IMR-90 (cell line): ENCODE data around the gene ZBTB38. TPM values are rescaled to one million over a fixed set of nuclear protein-coding genes. Genes with fewer than 3 reads are reported as not detected.

ENCODE experiments used
- ATAC-seq: fragments of 200-7000 bp; cut with Tn5 transposase; 2 replicates; pipeline ENCODE4 v1.9.1; 2020; ENCODE audit warnings: low read depth, mild to moderate bottlenecking, moderate library complexity
- BruUV-seq: library from RNA; stranded (reverse); fragments of 400-500 nt; replicated peaks from 2 replicates; lab custom pipeline; 2021; lab: Mats Ljungman, UMichigan
- CTCF ChIA-PET: fragments of 300-600 bp; formaldehyde crosslinking; extraction: SDS; loops from one replicate; lab custom pipeline; 2021; ENCODE audit warnings: antibody characterized with exemption; lab: Yijun Ruan, JAX
- POLR2A ChIA-PET: fragments of 300-600 bp; sonication (Branson Sonifier 250); formaldehyde crosslinking; loops from one replicate; lab custom pipeline; 2022; ENCODE audit warnings: antibody characterized with exemption; ENCODE audit not compliant: unreplicated experiment; lab: Charles Lee
- DNase-seq: peaks from one replicate; pipeline ENCODE4 v3.0.0; 2013
- H2AFZ ChIP-seq: replicated peaks from 2 replicates; pipeline ENCODE3; 2013; ENCODE audit warnings: low read length, mild to moderate bottlenecking; ENCODE audit not compliant: poor library complexity
- H2AK5ac ChIP-seq: 2 replicates; pipeline ENCODE4 v1.6.1; 2013; ENCODE audit warnings: low read depth, low read length, inconsistent platforms
- H2AK9ac ChIP-seq: replicated peaks from 2 replicates; pipeline ENCODE3; 2013; ENCODE audit warnings: mild to moderate bottlenecking, low read depth, low read length, moderate library complexity; ENCODE audit not compliant: poor library complexity
- H2BK120ac ChIP-seq: 2 replicates; pipeline ENCODE4 v1.6.1; 2013; ENCODE audit warnings: low read depth, low read length, inconsistent platforms
- H2BK15ac ChIP-seq: 3 replicates; pipeline ENCODE4 v1.6.1; 2013; ENCODE audit warnings: low read depth, low read length, inconsistent platforms
- H2BK20ac ChIP-seq: 2 replicates; pipeline ENCODE4 v1.6.1; 2013; ENCODE audit warnings: low read depth, mild to moderate bottlenecking, inconsistent platforms, low read length, moderate library complexity
- H2BK5ac ChIP-seq: 2 replicates; pipeline ENCODE4 v1.6.1; 2013; ENCODE audit warnings: mild to moderate bottlenecking, low read depth, low read length, inconsistent platforms; ENCODE audit not compliant: poor library complexity, severe bottlenecking
- H3K14ac ChIP-seq: replicated peaks from 2 replicates; pipeline ENCODE4 v1.6.1; 2013; ENCODE audit warnings: low read depth, low read length, inconsistent platforms
- H3K18ac ChIP-seq: 2 replicates; pipeline ENCODE4 v1.6.1; 2013; ENCODE audit warnings: low read depth, low read length, control low read depth
- H3K23ac ChIP-seq: 2 replicates; pipeline ENCODE4 v1.6.1; 2013; ENCODE audit warnings: low read depth, low read length, inconsistent platforms
- H3K27ac ChIP-seq: 2 replicates; pipeline ENCODE4 v1.5.1; 2013; ENCODE audit warnings: mild to moderate bottlenecking, control low read depth, low read length; ENCODE audit not compliant: insufficient read depth
- H3K27me3 ChIP-seq: 2 replicates; pipeline ENCODE4 v1.6.1; 2013; ENCODE audit warnings: low read length; ENCODE audit not compliant: control insufficient read depth, insufficient read depth
- H3K36me3 ChIP-seq: 2 replicates; pipeline ENCODE4 v1.6.1; 2013; ENCODE audit warnings: low read length, mixed read lengths; ENCODE audit not compliant: control insufficient read depth, insufficient read depth
- H3K4ac ChIP-seq: 2 replicates; pipeline ENCODE4 v1.6.1; 2013; ENCODE audit warnings: low read depth, low read length, inconsistent platforms
- H3K4me1 ChIP-seq: 2 replicates; pipeline ENCODE4 v1.6.1; 2013; ENCODE audit warnings: low read length, mixed read lengths; ENCODE audit not compliant: control insufficient read depth, insufficient read depth
- H3K4me2 ChIP-seq: 2 replicates; pipeline ENCODE4 v1.6.1; 2013; ENCODE audit warnings: low read depth, mild to moderate bottlenecking, control low read depth, low read length, moderate library complexity
- H3K4me3 ChIP-seq: 2 replicates; pipeline ENCODE4 v1.5.1; 2013; ENCODE audit warnings: low read depth, mild to moderate bottlenecking, control low read depth, low read length, moderate library complexity; ENCODE audit not compliant: insufficient read depth
- H3K56ac ChIP-seq: 2 replicates; pipeline ENCODE4 v1.6.1; 2013; ENCODE audit warnings: low read length, inconsistent platforms; ENCODE audit not compliant: insufficient read depth; ENCODE audit errors: extremely low read depth
- H3K79me1 ChIP-seq, 2 experiments: 2 replicates each; pipeline ENCODE4 v1.6.1; 2013; ENCODE audit warnings: low read length in 2 of 2, inconsistent platforms in 1 of 2, low read depth in 1 of 2
- H3K9ac ChIP-seq: 2 replicates; pipeline ENCODE4 v1.6.1; 2013; ENCODE audit warnings: low read depth, low read length, control low read depth
- H3K9me1 ChIP-seq: 2 replicates; pipeline ENCODE4 v1.6.1; 2013; ENCODE audit warnings: low read length, inconsistent platforms; ENCODE audit not compliant: insufficient read depth
- H3K9me3 ChIP-seq: 2 replicates; pipeline ENCODE4 v1.6.1; 2013; ENCODE audit warnings: low read length; ENCODE audit not compliant: control insufficient read depth, insufficient read depth
- H4K20me1 ChIP-seq: 2 replicates; pipeline ENCODE4 v1.6.1; 2013; ENCODE audit warnings: low read length, inconsistent platforms; ENCODE audit not compliant: insufficient read depth
- H4K5ac ChIP-seq: 2 replicates; pipeline ENCODE4 v1.6.1; 2013; ENCODE audit warnings: mild to moderate bottlenecking, low read depth, low read length, control low read depth
- H4K8ac ChIP-seq, 2 experiments: 2 replicates each; pipeline ENCODE4 v1.6.1; 2013; ENCODE audit warnings: low read depth in 2 of 2, low read length in 2 of 2, control low read depth in 1 of 2, inconsistent platforms in 1 of 2
- H4K91ac ChIP-seq: 2 replicates; pipeline ENCODE4 v1.6.1; 2013; ENCODE audit warnings: low read depth, low read length, inconsistent platforms; ENCODE audit not compliant: insufficient read depth
- BHLHE40 ChIP-seq: fragments of 150-350 bp; IDR thresholded peaks from 2 replicates; pipeline ENCODE4 v1.6.1; 2016; ENCODE audit warnings: mild to moderate bottlenecking, low read depth, low read length
- CHD1 ChIP-seq: IDR thresholded peaks from 2 replicates; pipeline ENCODE4 v1.6.1; 2012; ENCODE audit warnings: low read depth, low read length, improper control_type of control experiment
- MAFK ChIP-seq: IDR thresholded peaks from 2 replicates; pipeline ENCODE4 v1.6.1; 2012; ENCODE audit warnings: low read depth, low read length, improper control_type of control experiment
- MAZ ChIP-seq: IDR thresholded peaks from 2 replicates; pipeline ENCODE4 v1.6.1; 2012; ENCODE audit warnings: low read depth, mild to moderate bottlenecking, low read length, improper control_type of control experiment, moderate library complexity, borderline replicate concordance
- MXI1 ChIP-seq: IDR thresholded peaks from 2 replicates; pipeline ENCODE4 v1.6.1; 2012; ENCODE audit warnings: low read depth, mild to moderate bottlenecking, low read length, moderate library complexity, borderline replicate concordance
- RCOR1 ChIP-seq: IDR thresholded peaks from 2 replicates; pipeline ENCODE4 v1.6.1; 2012; ENCODE audit warnings: mild to moderate bottlenecking, low read length, improper control_type of control experiment; ENCODE audit not compliant: insufficient replicate concordance
- WGBS, 2 experiments: methylation state at CpG; one replicate each; pipeline versions ENCODE4 v1.1.5 to v1.1.7; 2013; ENCODE audit warnings: missing lambda C conversion rate in 2 of 2; ENCODE audit not compliant: insufficient read length in 1 of 2; ENCODE audit errors: extremely low coverage in 2 of 2; 5-methylcytosine and 5-hydroxymethylcytosine counted together
- dilution Hi-C: fragments of 300-500 bp; cut with HindIII; formaldehyde crosslinking; loops from one replicate; pipeline ENCODE4 v1.14.3; 2018; ENCODE audit warnings: low sequenced_read_pairs; ENCODE audit not compliant: unreplicated experiment
- in situ Hi-C: fragments of 300-500 bp; cut with MboI; formaldehyde crosslinking; loops from 3 replicates; pipeline ENCODE4 v1.14.3; 2019; ENCODE audit warnings: low sequenced_read_pairs, inconsistent platforms, mixed read lengths
- intact Hi-C: fragments of 100-400 bp; cut with micrococcal nuclease; formaldehyde crosslinking; loops from 2 replicates; pipeline ENCODE4 v1.10.0; 2022
- polyA plus RNA-seq, 3 experiments: library from polyadenylated mRNA; depleted of rRNA; stranded (reverse); fragments of >200 nt; gene quantifications; 2 replicates each; pipeline ENCODE4 v1.2.3, GENCODE V29; 2012; ENCODE audit warnings: low replicate concordance in 1 of 3
- total RNA-seq: library from RNA; depleted of rRNA; stranded (reverse); fragments of >200 nt; gene quantifications from 2 replicates; pipeline ENCODE4 v1.2.3, GENCODE V29; 2012

ZBTB38 gene
- total and polyA plus RNA-seq, 2 of the 4 experiments (the other 2 are of a cell fraction): 44.9 to 274 TPM

DNA sequence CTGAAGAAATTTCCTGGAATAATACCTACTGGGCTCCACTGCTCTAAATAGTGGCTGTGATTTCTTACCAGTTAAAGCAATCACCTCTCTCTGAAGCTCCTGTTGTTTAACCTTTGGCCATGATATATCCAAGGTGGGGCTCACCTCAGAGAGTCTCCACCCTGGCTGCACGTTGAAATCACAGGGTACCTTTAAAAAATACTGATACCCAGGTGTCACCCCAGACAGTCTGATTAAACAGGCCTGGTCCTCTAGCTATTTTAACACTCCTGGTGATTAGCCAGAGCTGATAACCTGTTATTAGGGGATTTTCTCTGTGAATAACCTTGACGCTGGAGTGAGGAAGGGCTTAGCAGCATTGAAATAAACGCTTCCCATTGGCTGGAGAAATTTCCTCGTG, 22.3 kb upstream of the ZBTB38 start:
- CTCF ChIA-PET: interaction anchor here (1.0 kb wide), 1 partner anchor 96 kb away, joined by 3 read pairs; no protein-coding TSS in a partner anchor
- no peaks in the 10 kb centered on the region for H3K27me3 ChIP-seq

More for the DNA sequence above, 22.3 kb upstream of the ZBTB38 start:
- Histone ChIP-seq H3K27ac (no peak overlapping the region), H2AK9ac (no peak overlapping the region), H2BK120ac (no peak overlapping the region), H3K18ac (no peak overlapping the region), H3K23ac (no peak overlapping the region), H3K14ac (no peak overlapping the region), H4K5ac (peak overlapping the region; percentile 53; the same call in 1 of the 2 replicates), H4K8ac (no peak overlapping the region), H3K4me2 (no peak overlapping the region), H3K4ac (no peak overlapping the region; the same call in 1 of the 2 replicates), H4K91ac (no peak overlapping the region), H3K56ac (no peak overlapping the region), H3K79me1 (no peaks in the 10 kb centered on the region), H3K9me1 (no peaks in the 10 kb centered on the region), H4K20me1 (no peaks in the 10 kb centered on the region), H3K9me3 (no peaks in the 10 kb centered on the region; the same call in 1 of the 2 replicates), H2BK5ac (no peak overlapping the region), H3K36me3 (no peaks in the 10 kb centered on the region; the same call in 1 of the 2 replicates), H2BK20ac (no peak overlapping the region), H2AK5ac (no peak overlapping the region), H2BK15ac (no peak overlapping the region), H2AFZ (no peak overlapping the region), H3K9ac (no peak overlapping the region), H3K4me3 (no peak overlapping the region), H3K4me1 (peaks cover 3% of the 10 kb centered on the region)
- BruUV-seq: no TSS peak
- POLR2A ChIA-PET: no interaction called here
- DNase-seq (no peak), ATAC-seq (no peak)
- in situ Hi-C loops (loop anchor here (25.0 kb wide), 1 partner anchor 541 kb away; the partner anchor contains the start of gene ATP1B3), dilution Hi-C loops (no loop called here), intact Hi-C loops (no loop called here)
- TF ChIP-seq MAFK: no peak
- TF ChIP-seq RCOR1: no peak
- TF ChIP-seq BHLHE40: no peak
- no peak for TF ChIP-seq MXI1
- TF ChIP-seq CHD1: no peak
- TF ChIP-seq MAZ: no peak
- WGBS, 2 experiments: no CpG with 5 or more reads among the region's 4 CpGs
